ENCODE results near the gene HIVEP3. TPM values are rescaled to one million over a fixed set of nuclear protein-coding genes. Genes with fewer than 3 reads are reported as not detected.

Gene HIVEP3
- total and polyA plus RNA-seq, 2 of the 13 experiments (the other 11 are each of a cell fraction or from before 2014, with no cell fraction given), result 0.05 TPM; not detected in 1

GRCh38 chr1:41507110-41507720 is 411.5 kb downstream of the HIVEP3 start:
- 35% methylated on average over 7 of the region's 13 CpGs for WGBS (ENCODE audit: low lambda C conversion rate)

More at GRCh38 chr1:41507110-41507720, 411.5 kb downstream of the HIVEP3 start:
- no peaks in the 10 kb centered on the region for H3K4me1 ChIP-seq (ENCODE audit: insufficient read depth, low read length)
- no TSS peak for BruUV-seq (replicated peaks)
- ChIA-PET POLR2A (no interaction called here), CTCF (ENCODE audit: low intra/inter-chr PET ratio, low total read pairs) (no interaction called here)
- intact Hi-C loops (cut with micrococcal nuclease; ENCODE audit: unreplicated experiment) (no loop called here), in situ Hi-C loops (cut with HindIII; ENCODE audit: extremely low pct_ligation_motif_present, low pct_unique_long_range_greater_than_20kb) (no loop called here)
- H3K9me3 ChIP-seq (ENCODE audit: low read length), result no peaks in the 10 kb centered on the region
- no peaks in the 10 kb centered on the region for H3K36me3 ChIP-seq (replicated peaks in 1 of 2; ENCODE audit: control insufficient read depth in 1 of 2, insufficient read depth in 2 of 2, low read length in 2 of 2)
- no peaks in the 10 kb centered on the region for H3K79me2 ChIP-seq (ENCODE audit: insufficient read depth, low read length)
- no peak overlapping the region for H3K27ac ChIP-seq (ENCODE audit: extremely low read length, insufficient read depth, low read length)
- H3K4me3 ChIP-seq (replicated peaks in 1 of 3; ENCODE audit: insufficient read depth in 1 of 3, low read depth in 2 of 3, low read length in 3 of 3), result no peak overlapping the region
- DNase-seq (ENCODE audit: low spot score), result no peak
- no peak overlapping the region for H3K9ac ChIP-seq (ENCODE audit: insufficient read depth, low read depth, low read length)
- TF ChIP-seq NFE2L2 (IDR thresholded peaks at IDR 0.05; ENCODE audit: low read length) (no peak), GRHL1 (CRISPR knock-in tag; conservative IDR thresholded peaks at IDR 0.05) (no peak), PREB (CRISPR knock-in tag; IDR thresholded peaks at IDR 0.05) (no peak), SNAPC2 (CRISPR knock-in tag; IDR thresholded peaks at IDR 0.05) (no peak)
- no peak for ATAC-seq
- no peak for FAIRE-seq
- no peak overlapping the region for H2AFZ ChIP-seq (ENCODE audit: low read length)
- peaks cover 1 to 36% of the 10 kb centered on the region in 2 experiments; a peak in 3 of 5 replicates for H3K27me3 ChIP-seq (ENCODE audit: control insufficient read depth in 1 of 2, insufficient read depth in 2 of 2, low read length in 2 of 2)
- H4K20me1 ChIP-seq (ENCODE audit: insufficient read depth, low read length), result no peaks in the 10 kb centered on the region
- H3K4me2 ChIP-seq (ENCODE audit: low read depth, low read length), result no peak overlapping the region

All from HepG2 (cell line).